HepG2 (cell line): Measurements from ENCODE around the gene DBX2. TPM values are rescaled to one million over a fixed set of nuclear protein-coding genes. Genes with fewer than 3 reads are reported as not detected.

Source experiments
- ATAC-seq: fragments of 200-7000 bp; cut with Tn5 transposase; 3 replicates; pipeline ENCODE4 v1.9.1; 2020; ENCODE audit warnings: mild to moderate bottlenecking, moderate library complexity
- BruUV-seq: library from RNA; stranded (reverse); fragments of 400-500 nt; replicated peaks from 2 replicates; lab custom pipeline; 2021; lab: Mats Ljungman, UMichigan
- CTCF ChIA-PET: fragments of 300-600 bp; formaldehyde crosslinking; extraction: SDS; loops from one replicate; lab custom pipeline; 2021; ENCODE audit warnings: low total read pairs, inconsistent platforms, low intra/inter-chr PET ratio; lab: Yijun Ruan, JAX
- POLR2A ChIA-PET: fragments of 350-600 bp; sonication (Branson Sonifier 250); formaldehyde crosslinking; loops from one replicate; lab custom pipeline; 2020; ENCODE audit warnings: antibody characterized with exemption, inconsistent platforms; lab: Yijun Ruan, JAX
- DNase-seq: peaks from one replicate; pipeline ENCODE4 v3.0.0-alpha.2; 2015; ENCODE audit warnings: low spot score
- FAIRE-seq: peaks from 3 replicates; lab custom pipeline; 2011; peaks lifted over from hg19 to GRCh38; lab: Jason Lieb, UNC
- H2AFZ ChIP-seq: one replicate; pipeline ENCODE4 v1.6.1; 2011; ENCODE audit warnings: low read length, inconsistent platforms
- H3K27ac ChIP-seq: fragments of 300-600 bp; 3 replicates; pipeline ENCODE4 v1.8.0; 2011; ENCODE audit warnings: mixed run types, mild to moderate bottlenecking, mixed read lengths, low read length, inconsistent platforms; ENCODE audit not compliant: insufficient read depth; ENCODE audit errors: extremely low read length
- H3K27me3 ChIP-seq, 2 experiments: fragments of 200-600 bp in 1 of 2; 2 replicates in 1 of 2; 3 replicates in 1 of 2; pipeline versions ENCODE4 v1.6.0 to v1.8.0; 2011; ENCODE audit warnings: low read length in 2 of 2, mild to moderate bottlenecking in 2 of 2, moderate library complexity in 2 of 2, inconsistent platforms in 1 of 2; ENCODE audit not compliant: insufficient read depth in 2 of 2, control insufficient read depth in 1 of 2
- H3K36me3 ChIP-seq, 2 experiments: fragments of 200-600 bp in 1 of 2; replicated peaks in 1 of 2; 2 replicates in 1 of 2; 3 replicates in 1 of 2; pipeline versions ENCODE4 v1.5.1 to v1.8.0; 2011; ENCODE audit warnings: low read length in 2 of 2, inconsistent platforms in 1 of 2; ENCODE audit not compliant: insufficient read depth in 2 of 2, control insufficient read depth in 1 of 2
- H3K4me1 ChIP-seq: 2 replicates; pipeline ENCODE4 v1.5.1; 2012; ENCODE audit warnings: low read length, inconsistent platforms; ENCODE audit not compliant: insufficient read depth
- H3K4me2 ChIP-seq: 2 replicates; pipeline ENCODE4 v1.6.0; 2011; ENCODE audit warnings: low read depth, low read length, inconsistent platforms
- H3K4me3 ChIP-seq, 3 experiments: fragments of 200-600 bp in 1 of 3; sonication (generic), shearing (Covaris generic) in 1 of 3; replicated peaks in 1 of 3; 2 replicates each; pipeline ENCODE4 v1.5.1; 2011 to 2016; ENCODE audit warnings: low read length in 3 of 3, inconsistent platforms in 2 of 3, low read depth in 2 of 3, mild to moderate bottlenecking in 2 of 3, control low read depth in 1 of 3, mixed read lengths in 1 of 3; ENCODE audit not compliant: insufficient read depth in 1 of 3
- H3K79me2 ChIP-seq: one replicate; pipeline ENCODE4 v1.6.1; 2011; ENCODE audit warnings: low read length, inconsistent platforms; ENCODE audit not compliant: insufficient read depth
- H3K9ac ChIP-seq: 2 replicates; pipeline ENCODE4 v1.6.0; 2011; ENCODE audit warnings: mild to moderate bottlenecking, low read depth, low read length, inconsistent platforms; ENCODE audit not compliant: insufficient read depth
- H3K9me3 ChIP-seq: 2 replicates; pipeline ENCODE4 v1.5.1; 2012; ENCODE audit warnings: mild to moderate bottlenecking, low read length
- H4K20me1 ChIP-seq: 2 replicates; pipeline ENCODE4 v1.6.0; 2011; ENCODE audit warnings: inconsistent platforms, mild to moderate bottlenecking, low read length, moderate library complexity; ENCODE audit not compliant: insufficient read depth
- DMAP1 ChIP-seq: IDR thresholded peaks from 2 replicates; pipeline ENCODE4 v1.6.1; 2016
- MIER2 ChIP-seq: IDR thresholded peaks from 2 replicates; pipeline ENCODE4 v1.6.1; 2016; ENCODE audit warnings: missing biosample characterization, missing genetic modification reagents
- NFKB2 ChIP-seq: sonication (generic); formaldehyde crosslinking; IDR thresholded peaks from 2 replicates; pipeline ENCODE4 v1.4.0; 2020; ENCODE audit warnings: missing genetic modification reagents, borderline replicate concordance
- PRMT3 ChIP-seq: sonication (generic); formaldehyde crosslinking; IDR thresholded peaks from 2 replicates; pipeline ENCODE4 v1.8.1; 2022; ENCODE audit warnings: low read depth, mild to moderate bottlenecking, moderate library complexity, missing genetic modification reagents, borderline replicate concordance
- ZNF10 ChIP-seq: sonication (generic); formaldehyde crosslinking; IDR thresholded peaks from 2 replicates; pipeline ENCODE4 v1.4.0; 2020; ENCODE audit warnings: mild to moderate bottlenecking, low read depth, missing genetic modification reagents, borderline replicate concordance
- ZNF224 ChIP-seq: sonication (generic); formaldehyde crosslinking; IDR thresholded peaks from 2 replicates; pipeline ENCODE4 v1.5.0; 2020; ENCODE audit warnings: mild to moderate bottlenecking, missing genetic modification reagents
- ZNF441 ChIP-seq: sonication (generic); formaldehyde crosslinking; IDR thresholded peaks from 2 replicates; pipeline ENCODE4 v1.7.0; 2021; ENCODE audit warnings: missing genetic modification reagents, borderline replicate concordance
- ZNF562 ChIP-seq: sonication (generic); formaldehyde crosslinking; IDR thresholded peaks from 2 replicates; pipeline ENCODE4 v1.8.0; 2022; ENCODE audit warnings: missing genetic modification reagents, borderline replicate concordance
- ZSCAN21 ChIP-seq: sonication (generic); formaldehyde crosslinking; IDR thresholded peaks from 2 replicates; pipeline ENCODE4 v1.8.0; 2022; ENCODE audit warnings: mild to moderate bottlenecking, missing genetic modification reagents, moderate library complexity, borderline replicate concordance
- WGBS: methylation state at CpG from one replicate; pipeline ENCODE4 v1.1.6; 2017; ENCODE audit warnings: low lambda C conversion rate; 5-methylcytosine and 5-hydroxymethylcytosine counted together
- in situ Hi-C: cut with HindIII; loops from 2 replicates; pipeline ENCODE4 v1.10.0; 2017; ENCODE audit warnings: low pct_unique_long_range_greater_than_20kb; ENCODE audit not compliant: extremely low pct_ligation_motif_present
- intact Hi-C: fragments of 100-400 bp; cut with micrococcal nuclease; formaldehyde crosslinking; loops from one replicate; pipeline ENCODE4 v1.10.0; 2022; ENCODE audit not compliant: unreplicated experiment
- polyA plus RNA-seq, 8 experiments: library from polyadenylated mRNA; depleted of rRNA in 3 of 8; stranded (reverse) in 7 of 8; unstranded in 1 of 8; fragments of >200 nt; fragmentation: Illumina TruSeq in 4 of 8; extraction: Trizol in 4 of 8; gene quantifications; 2 replicates each; pipeline versions ENCODE4 v1.2.1 to v1.2.3, GENCODE V29; 2011 to 2016; ENCODE audit warnings: low read depth in 4 of 8, missing spikeins in 1 of 8, mixed read lengths in 1 of 8; ENCODE audit not compliant: insufficient read depth in 1 of 8
- total RNA-seq, 5 experiments: library from RNA; depleted of rRNA; stranded (reverse); fragments of >200 nt; fragmentation: Illumina TruSeq; extraction: Trizol; gene quantifications; 2 replicates each; pipeline ENCODE4 v1.2.3, GENCODE V29; 2016; ENCODE audit warnings: low read depth in 1 of 5
- TF ChIP-seq, protein P1 (sequence below): sonication (generic); formaldehyde crosslinking; IDR thresholded peaks from 2 replicates; pipeline ENCODE4 v1.5.0; 2020; ENCODE audit warnings: missing genetic modification reagents
- TF ChIP-seq, protein P2 (sequence below): sonication (generic); formaldehyde crosslinking; conservative IDR thresholded peaks from 2 replicates; pipeline ENCODE4 v1.4.0; 2020; ENCODE audit warnings: mild to moderate bottlenecking, missing genetic modification reagents, moderate library complexity
- TF ChIP-seq, protein P3 (sequence below): sonication (generic); formaldehyde crosslinking; IDR thresholded peaks from 2 replicates; pipeline ENCODE4 v1.5.1; 2020; ENCODE audit warnings: mild to moderate bottlenecking, missing genetic modification reagents
- TF ChIP-seq, protein P4 (sequence below): sonication (generic); formaldehyde crosslinking; IDR thresholded peaks from 2 replicates; pipeline ENCODE4 v1.5.0; 2020; ENCODE audit warnings: mild to moderate bottlenecking, missing genetic modification reagents

The DBX2 gene
- total and polyA plus RNA-seq, 2 of the 13 experiments (the other 11 are each of a cell fraction or from before 2014, with no cell fraction given): not detected

DNA sequence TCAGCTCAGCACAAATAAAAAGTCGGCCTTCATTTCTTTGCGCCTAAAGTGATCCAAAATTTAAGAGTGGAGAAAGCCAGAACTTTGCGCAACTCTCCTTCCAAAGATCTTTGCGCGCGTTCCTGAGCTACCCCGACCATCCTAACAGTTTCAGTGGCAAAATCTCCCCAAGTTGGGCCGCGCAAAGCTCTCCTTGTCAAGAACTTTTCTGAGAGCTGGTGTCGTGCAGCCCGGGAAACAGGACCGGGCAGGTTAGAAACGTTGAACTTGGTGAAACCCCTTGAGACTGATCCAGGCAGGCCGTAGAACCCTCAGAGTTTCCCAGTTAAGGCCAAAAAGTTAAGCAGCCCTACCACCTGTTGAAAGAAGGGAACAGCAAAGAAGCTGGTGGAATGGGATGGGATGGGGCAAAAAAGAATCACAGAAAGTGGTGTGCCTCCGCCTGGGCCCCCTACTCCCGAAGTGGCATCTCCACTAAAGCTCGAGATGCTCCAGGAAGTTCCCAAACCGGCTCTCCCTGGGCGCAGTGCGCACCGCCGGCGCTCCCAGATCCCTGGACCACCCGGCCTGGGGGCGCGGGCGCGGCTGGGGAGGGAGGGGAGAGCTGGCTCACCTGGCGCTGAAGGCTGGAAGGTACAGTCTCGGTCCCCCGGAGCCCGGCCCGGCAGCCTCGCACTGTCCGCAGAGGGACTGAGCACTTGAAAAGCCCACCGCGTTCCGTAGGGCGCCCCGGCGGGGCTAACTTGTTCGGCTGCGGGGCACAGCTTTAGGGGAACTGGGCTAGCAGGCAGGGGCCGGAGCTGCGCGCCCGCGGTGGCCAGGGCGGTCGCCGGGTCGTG is 768 bp downstream of the DBX2 start:
- Histone ChIP-seq H3K9ac (no peak overlapping the region), H3K27me3 (peaks cover 6 to 37% of the 10 kb centered on the region in 2 experiments), H3K79me2 (no peaks in the 10 kb centered on the region), H2AFZ (no peak overlapping the region), H3K4me1 (no peaks in the 10 kb centered on the region), H3K4me3 (peak overlapping the region in 1 of 3 experiments; percentile 48; a peak in 1 of 6 replicates), H3K4me2 (0 out of 2 replicates have a peak overlapping the region, but pooled peaks have one; percentile 32), H3K9me3 (no peaks in the 10 kb centered on the region), H3K27ac (no peak overlapping the region), H4K20me1 (no peaks in the 10 kb centered on the region), H3K36me3 (no peaks in the 10 kb centered on the region)
- DNase-seq (no peak), FAIRE-seq (no peak), ATAC-seq (peak; percentile 60)
- TF ChIP-seq DMAP1 (CRISPR knock-in tag) (no peak), ZNF441 (CRISPR knock-in tag) (no peak), ZNF224 (CRISPR knock-in tag) (no peak), ZNF10 (CRISPR knock-in tag) (no peak), PRMT3 (no peak), ZSCAN21 (CRISPR knock-in tag) (no peak), NFKB2 (CRISPR knock-in tag) (no peak), ZNF562 (no peak), MIER2 (no peak)
- TF ChIP-seq, protein P1, sequence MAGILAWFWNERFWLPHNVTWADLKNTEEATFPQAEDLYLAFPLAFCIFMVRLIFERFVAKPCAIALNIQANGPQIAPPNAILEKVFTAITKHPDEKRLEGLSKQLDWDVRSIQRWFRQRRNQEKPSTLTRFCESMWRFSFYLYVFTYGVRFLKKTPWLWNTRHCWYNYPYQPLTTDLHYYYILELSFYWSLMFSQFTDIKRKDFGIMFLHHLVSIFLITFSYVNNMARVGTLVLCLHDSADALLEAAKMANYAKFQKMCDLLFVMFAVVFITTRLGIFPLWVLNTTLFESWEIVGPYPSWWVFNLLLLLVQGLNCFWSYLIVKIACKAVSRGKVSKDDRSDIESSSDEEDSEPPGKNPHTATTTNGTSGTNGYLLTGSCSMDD (CRISPR knock-in tag): no peak
- TF ChIP-seq, protein P2, sequence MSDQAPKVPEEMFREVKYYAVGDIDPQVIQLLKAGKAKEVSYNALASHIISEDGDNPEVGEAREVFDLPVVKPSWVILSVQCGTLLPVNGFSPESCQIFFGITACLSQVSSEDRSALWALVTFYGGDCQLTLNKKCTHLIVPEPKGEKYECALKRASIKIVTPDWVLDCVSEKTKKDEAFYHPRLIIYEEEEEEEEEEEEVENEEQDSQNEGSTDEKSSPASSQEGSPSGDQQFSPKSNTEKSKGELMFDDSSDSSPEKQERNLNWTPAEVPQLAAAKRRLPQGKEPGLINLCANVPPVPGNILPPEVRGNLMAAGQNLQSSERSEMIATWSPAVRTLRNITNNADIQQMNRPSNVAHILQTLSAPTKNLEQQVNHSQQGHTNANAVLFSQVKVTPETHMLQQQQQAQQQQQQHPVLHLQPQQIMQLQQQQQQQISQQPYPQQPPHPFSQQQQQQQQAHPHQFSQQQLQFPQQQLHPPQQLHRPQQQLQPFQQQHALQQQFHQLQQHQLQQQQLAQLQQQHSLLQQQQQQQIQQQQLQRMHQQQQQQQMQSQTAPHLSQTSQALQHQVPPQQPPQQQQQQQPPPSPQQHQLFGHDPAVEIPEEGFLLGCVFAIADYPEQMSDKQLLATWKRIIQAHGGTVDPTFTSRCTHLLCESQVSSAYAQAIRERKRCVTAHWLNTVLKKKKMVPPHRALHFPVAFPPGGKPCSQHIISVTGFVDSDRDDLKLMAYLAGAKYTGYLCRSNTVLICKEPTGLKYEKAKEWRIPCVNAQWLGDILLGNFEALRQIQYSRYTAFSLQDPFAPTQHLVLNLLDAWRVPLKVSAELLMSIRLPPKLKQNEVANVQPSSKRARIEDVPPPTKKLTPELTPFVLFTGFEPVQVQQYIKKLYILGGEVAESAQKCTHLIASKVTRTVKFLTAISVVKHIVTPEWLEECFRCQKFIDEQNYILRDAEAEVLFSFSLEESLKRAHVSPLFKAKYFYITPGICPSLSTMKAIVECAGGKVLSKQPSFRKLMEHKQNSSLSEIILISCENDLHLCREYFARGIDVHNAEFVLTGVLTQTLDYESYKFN (CRISPR knock-in tag): no peak
- TF ChIP-seq, protein P3, sequence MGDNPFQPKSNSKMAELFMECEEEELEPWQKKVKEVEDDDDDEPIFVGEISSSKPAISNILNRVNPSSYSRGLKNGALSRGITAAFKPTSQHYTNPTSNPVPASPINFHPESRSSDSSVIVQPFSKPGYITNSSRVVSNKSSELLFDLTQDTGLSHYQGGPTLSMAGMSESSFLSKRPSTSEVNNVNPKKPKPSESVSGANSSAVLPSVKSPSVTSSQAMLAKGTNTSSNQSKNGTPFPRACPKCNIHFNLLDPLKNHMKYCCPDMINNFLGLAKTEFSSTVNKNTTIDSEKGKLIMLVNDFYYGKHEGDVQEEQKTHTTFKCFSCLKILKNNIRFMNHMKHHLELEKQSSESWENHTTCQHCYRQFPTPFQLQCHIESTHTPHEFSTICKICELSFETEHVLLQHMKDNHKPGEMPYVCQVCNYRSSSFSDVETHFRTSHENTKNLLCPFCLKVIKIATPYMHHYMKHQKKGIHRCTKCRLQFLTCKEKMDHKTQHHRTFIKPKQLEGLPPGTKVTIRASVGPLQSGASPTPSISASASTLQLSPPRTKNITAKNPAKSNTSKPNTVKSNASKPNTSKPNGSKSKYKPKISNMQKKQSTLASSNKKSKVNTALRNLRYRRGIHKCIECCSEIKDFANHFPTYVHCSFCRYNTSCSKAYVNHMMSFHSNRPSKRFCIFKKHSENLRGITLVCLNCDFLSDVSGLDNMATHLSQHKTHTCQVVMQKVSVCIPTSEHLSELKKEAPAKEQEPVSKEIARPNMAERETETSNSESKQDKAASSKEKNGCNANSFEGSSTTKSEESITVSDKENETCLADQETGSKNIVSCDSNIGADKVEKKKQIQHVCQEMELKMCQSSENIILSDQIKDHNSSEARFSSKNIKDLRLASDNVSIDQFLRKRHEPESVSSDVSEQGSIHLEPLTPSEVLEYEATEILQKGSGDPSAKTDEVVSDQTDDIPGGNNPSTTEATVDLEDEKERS (CRISPR knock-in tag): no peak
- TF ChIP-seq, protein P4, sequence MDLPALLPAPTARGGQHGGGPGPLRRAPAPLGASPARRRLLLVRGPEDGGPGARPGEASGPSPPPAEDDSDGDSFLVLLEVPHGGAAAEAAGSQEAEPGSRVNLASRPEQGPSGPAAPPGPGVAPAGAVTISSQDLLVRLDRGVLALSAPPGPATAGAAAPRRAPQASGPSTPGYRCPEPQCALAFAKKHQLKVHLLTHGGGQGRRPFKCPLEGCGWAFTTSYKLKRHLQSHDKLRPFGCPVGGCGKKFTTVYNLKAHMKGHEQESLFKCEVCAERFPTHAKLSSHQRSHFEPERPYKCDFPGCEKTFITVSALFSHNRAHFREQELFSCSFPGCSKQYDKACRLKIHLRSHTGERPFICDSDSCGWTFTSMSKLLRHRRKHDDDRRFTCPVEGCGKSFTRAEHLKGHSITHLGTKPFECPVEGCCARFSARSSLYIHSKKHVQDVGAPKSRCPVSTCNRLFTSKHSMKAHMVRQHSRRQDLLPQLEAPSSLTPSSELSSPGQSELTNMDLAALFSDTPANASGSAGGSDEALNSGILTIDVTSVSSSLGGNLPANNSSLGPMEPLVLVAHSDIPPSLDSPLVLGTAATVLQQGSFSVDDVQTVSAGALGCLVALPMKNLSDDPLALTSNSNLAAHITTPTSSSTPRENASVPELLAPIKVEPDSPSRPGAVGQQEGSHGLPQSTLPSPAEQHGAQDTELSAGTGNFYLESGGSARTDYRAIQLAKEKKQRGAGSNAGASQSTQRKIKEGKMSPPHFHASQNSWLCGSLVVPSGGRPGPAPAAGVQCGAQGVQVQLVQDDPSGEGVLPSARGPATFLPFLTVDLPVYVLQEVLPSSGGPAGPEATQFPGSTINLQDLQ (CRISPR knock-in tag): no peak
- 45% methylated on average over 18 of the region's 52 CpGs for WGBS
- CTCF ChIA-PET: no interaction called here
- intact Hi-C loops: no loop called here
- no TSS peak for BruUV-seq
- POLR2A ChIA-PET: no interaction called here
- in situ Hi-C loops: no loop called here
